ENCODE results near the gene PRKAR2A.
"Not testable (repeated sequence)": the region's sequence is repeated elsewhere in the genome, so short reads cannot be mapped to it uniquely, and the experiment has no call there.

Gene PRKAR2A

GRCh38 chr3:48837163-48837562 lies 10.5 kb downstream of the PRKAR2A start:
- DNase-seq = no peak

GRCh38 chr3:48835650-48836366 lies 11.9 kb downstream of the PRKAR2A start:
- no peak for DNase-seq

GRCh38 chr3:48832684-48833083 lies 15.0 kb downstream of the PRKAR2A start:
- no peak for DNase-seq

- no peak for DNase-seq
Observed at GRCh38 chr3:48830715-48831114, 17.0 kb downstream of the PRKAR2A start.

- not testable (repeated sequence) for DNase-seq
Observed at GRCh38 chr3:48829525-48829924, 18.1 kb downstream of the PRKAR2A start.

GRCh38 chr3:48827874-48828273 lies 19.8 kb downstream of the PRKAR2A start:
- not testable (repeated sequence) for DNase-seq

- no peak for DNase-seq
Observed at GRCh38 chr3:48826451-48826850, 21.2 kb downstream of the PRKAR2A start.

- peak in 1 of 56 donors; percentile 22 for DNase-seq
Observed at GRCh38 chr3:48820612-48821324, 26.9 kb downstream of the PRKAR2A start.

- DNase-seq = no peak
Observed at GRCh38 chr3:48819234-48820221, 28.1 kb downstream of the PRKAR2A start.

- DNase-seq = no peak
Observed at GRCh38 chr3:48811524-48811923, 36.1 kb downstream of the PRKAR2A start.

- no peak for DNase-seq
Observed at GRCh38 chr3:48804930-48805329, 42.7 kb downstream of the PRKAR2A start.

GRCh38 chr3:48800831-48801230 lies 46.8 kb downstream of the PRKAR2A start:
- not testable (repeated sequence) for DNase-seq

- no peak for DNase-seq
Observed at GRCh38 chr3:48798998-48799397, 48.7 kb downstream of the PRKAR2A start.

GRCh38 chr3:48797626-48798025 lies 50.0 kb downstream of the PRKAR2A start:
- no peak for DNase-seq

GRCh38 chr3:48795997-48796732 lies 51.5 kb downstream of the PRKAR2A start:
- DNase-seq = no peak

- not testable (repeated sequence) for DNase-seq
Observed at GRCh38 chr3:48793484-48793883, 54.2 kb downstream of the PRKAR2A start.

GRCh38 chr3:48789665-48790064 lies 58.0 kb downstream of the PRKAR2A start:
- DNase-seq = no peak

- no peak for DNase-seq
Observed at GRCh38 chr3:48788544-48789162, 59.0 kb downstream of the PRKAR2A start.

- DNase-seq = no peak
Observed at GRCh38 chr3:48784426-48785120, 63.1 kb downstream of the PRKAR2A start.

GRCh38 chr3:48783304-48783703 lies 64.4 kb downstream of the PRKAR2A start:
- no peak for DNase-seq

Measured in amygdala (tissue), 56 donors.